ENCODE measurements around the gene ABCA1. TPM values are rescaled to one million over a fixed set of nuclear protein-coding genes. Genes with fewer than 3 reads are reported as not detected.
"Not testable (repeated sequence)": the region's sequence is repeated elsewhere in the genome, so short reads cannot be mapped to it uniquely, and the experiment has no call there.

Gene ABCA1
- total RNA-seq, 1 experiment from 2014 or later, result 0.76 TPM

DNA sequence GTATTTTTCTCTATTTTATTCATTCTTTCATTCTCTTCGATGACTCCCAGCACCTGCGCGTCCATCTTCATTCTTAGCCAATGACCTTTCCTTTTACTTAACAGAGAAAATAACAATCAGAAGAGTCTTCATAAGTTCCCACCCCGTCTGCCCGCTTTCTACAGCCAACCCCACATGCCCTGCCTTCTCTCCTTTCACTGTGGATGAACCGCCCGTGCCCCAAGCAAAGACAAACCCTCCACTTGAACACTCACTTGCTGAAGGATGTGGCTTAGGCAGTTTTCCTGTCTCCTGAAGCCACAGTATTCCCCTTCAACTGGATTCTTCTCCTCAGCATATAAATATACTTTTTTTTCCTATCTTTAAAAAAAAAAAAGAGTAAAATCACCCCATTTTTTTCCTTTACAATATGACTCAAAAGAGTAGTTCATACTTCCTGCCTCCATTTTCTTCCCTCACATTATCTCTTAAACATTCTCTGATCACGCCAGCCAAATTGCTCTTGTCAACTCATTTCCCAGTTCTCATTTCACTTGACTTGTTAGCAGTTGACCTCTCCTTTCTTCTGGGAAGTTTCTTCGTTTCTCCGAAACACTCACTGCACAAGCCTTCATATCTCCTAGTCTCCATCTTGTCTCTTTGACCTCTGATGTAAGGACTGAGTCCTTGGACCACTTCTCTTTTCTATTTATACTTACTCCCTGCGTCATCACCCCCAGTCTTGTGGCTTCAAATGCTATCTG lies 153.0 kb downstream of the ABCA1 start:
- no peak for DNase-seq
- CTCF ChIA-PET, result no interaction called here
- intact Hi-C loops (cut with micrococcal nuclease; ENCODE audit: unreplicated experiment), result no loop called here
- no peak overlapping the region for H3K4me3 Mint-ChIP-seq (ENCODE audit: low read depth, unreplicated experiment)
- no peaks in the 10 kb centered on the region for H3K36me3 Mint-ChIP-seq (ENCODE audit: insufficient read depth, unreplicated experiment)
- no TSS peak for BruUV-seq (replicated peaks)
- no peaks in the 10 kb centered on the region for H3K4me1 Mint-ChIP-seq (ENCODE audit: low read depth, unreplicated experiment)
- peaks cover 10% of the 10 kb centered on the region for H3K27me3 Mint-ChIP-seq (ENCODE audit: unreplicated experiment)
- TF ChIP-seq, protein P1, sequence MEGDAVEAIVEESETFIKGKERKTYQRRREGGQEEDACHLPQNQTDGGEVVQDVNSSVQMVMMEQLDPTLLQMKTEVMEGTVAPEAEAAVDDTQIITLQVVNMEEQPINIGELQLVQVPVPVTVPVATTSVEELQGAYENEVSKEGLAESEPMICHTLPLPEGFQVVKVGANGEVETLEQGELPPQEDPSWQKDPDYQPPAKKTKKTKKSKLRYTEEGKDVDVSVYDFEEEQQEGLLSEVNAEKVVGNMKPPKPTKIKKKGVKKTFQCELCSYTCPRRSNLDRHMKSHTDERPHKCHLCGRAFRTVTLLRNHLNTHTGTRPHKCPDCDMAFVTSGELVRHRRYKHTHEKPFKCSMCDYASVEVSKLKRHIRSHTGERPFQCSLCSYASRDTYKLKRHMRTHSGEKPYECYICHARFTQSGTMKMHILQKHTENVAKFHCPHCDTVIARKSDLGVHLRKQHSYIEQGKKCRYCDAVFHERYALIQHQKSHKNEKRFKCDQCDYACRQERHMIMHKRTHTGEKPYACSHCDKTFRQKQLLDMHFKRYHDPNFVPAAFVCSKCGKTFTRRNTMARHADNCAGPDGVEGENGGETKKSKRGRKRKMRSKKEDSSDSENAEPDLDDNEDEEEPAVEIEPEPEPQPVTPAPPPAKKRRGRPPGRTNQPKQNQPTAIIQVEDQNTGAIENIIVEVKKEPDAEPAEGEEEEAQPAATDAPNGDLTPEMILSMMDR (IDR thresholded peaks at IDR 0.05; ENCODE audit: unreplicated experiment), result no peak
- no peaks in the 10 kb centered on the region for H3K9me3 Mint-ChIP-seq (ENCODE audit: low read depth, unreplicated experiment)
- H3K27ac Mint-ChIP-seq (ENCODE audit: unreplicated experiment), result no peak overlapping the region

DNA sequence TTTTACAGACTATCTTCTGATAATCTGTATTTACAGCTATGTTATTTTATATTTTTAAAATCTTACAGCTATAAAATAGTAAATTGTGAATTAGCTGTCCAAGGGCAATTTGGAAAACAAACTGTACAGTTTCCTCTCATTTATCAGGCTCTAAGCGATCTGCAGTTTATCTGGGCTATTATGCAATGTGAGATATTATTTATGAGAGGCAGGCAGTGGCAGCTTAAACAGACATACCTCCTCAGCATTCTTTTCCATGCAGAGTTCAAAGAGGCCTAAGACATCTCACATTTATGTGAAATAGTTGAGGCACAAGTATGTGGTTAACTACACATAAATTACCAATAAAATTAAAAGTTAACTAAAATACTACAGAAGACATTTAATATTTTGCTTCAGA lies 153.8 kb downstream of the ABCA1 start:
- Mint-ChIP-seq H3K4me1 (ENCODE audit: low read depth, unreplicated experiment) (no peaks in the 10 kb centered on the region), H3K9me3 (ENCODE audit: low read depth, unreplicated experiment) (no peaks in the 10 kb centered on the region), H3K27ac (ENCODE audit: unreplicated experiment) (no peak overlapping the region), H3K27me3 (ENCODE audit: unreplicated experiment) (peaks cover 10% of the 10 kb centered on the region), H3K4me3 (ENCODE audit: low read depth, unreplicated experiment) (no peak overlapping the region), H3K36me3 (ENCODE audit: insufficient read depth, unreplicated experiment) (no peaks in the 10 kb centered on the region)
- CTCF ChIA-PET, result no interaction called here
- DNase-seq, result no peak
- BruUV-seq (replicated peaks), result no TSS peak
- TF ChIP-seq, protein P1 (IDR thresholded peaks at IDR 0.05; ENCODE audit: unreplicated experiment), result no peak
- intact Hi-C loops (cut with micrococcal nuclease; ENCODE audit: unreplicated experiment), result no loop called here

DNA sequence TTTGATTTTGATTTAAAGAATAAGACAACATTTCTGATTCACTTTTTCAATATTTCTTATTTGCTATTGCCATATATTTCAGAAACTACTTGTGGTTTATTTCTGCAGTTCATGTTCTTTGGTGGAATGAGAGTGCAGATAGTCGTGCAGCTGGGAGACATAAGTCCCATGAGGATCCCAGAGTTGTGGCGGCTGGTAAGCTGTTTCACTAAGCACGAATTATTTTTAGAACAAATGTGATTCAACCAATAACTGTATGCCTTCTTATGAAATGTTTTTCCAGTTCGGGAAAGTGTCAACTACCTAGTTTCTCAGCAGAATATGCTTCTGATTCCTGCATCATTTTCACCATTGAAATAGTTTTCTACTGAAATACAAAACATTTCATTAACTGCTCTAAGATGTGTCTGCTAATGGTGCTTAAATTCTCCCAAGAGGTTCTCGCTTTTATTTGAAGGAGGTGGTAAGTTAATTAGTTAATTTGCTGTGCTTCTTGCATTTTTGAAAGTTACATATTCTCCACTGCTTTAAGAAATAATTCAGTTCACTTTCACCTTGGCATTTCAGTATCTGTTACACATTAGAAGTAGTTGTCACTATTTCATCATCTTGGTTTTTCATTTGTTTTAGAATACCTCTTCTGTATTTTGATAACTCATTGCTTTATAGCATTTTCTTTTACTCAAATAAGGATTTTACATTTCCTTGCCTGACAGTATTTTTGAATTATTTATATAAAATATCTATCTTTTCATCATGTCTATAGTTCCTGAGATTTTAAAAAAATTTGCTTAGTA lies 155.0 kb downstream of the ABCA1 start:
- peaks cover 7% of the 10 kb centered on the region for H3K27me3 Mint-ChIP-seq (ENCODE audit: unreplicated experiment)
- no peak for DNase-seq
- no peaks in the 10 kb centered on the region for H3K9me3 Mint-ChIP-seq (ENCODE audit: low read depth, unreplicated experiment)
- no peaks in the 10 kb centered on the region for H3K4me1 Mint-ChIP-seq (ENCODE audit: low read depth, unreplicated experiment)
- TF ChIP-seq, protein P1 (IDR thresholded peaks at IDR 0.05; ENCODE audit: unreplicated experiment), result no peak
- no peak overlapping the region for H3K27ac Mint-ChIP-seq (ENCODE audit: unreplicated experiment)
- no peaks in the 10 kb centered on the region for H3K36me3 Mint-ChIP-seq (ENCODE audit: insufficient read depth, unreplicated experiment)
- CTCF ChIA-PET, result no interaction called here
- no peak overlapping the region for H3K4me3 Mint-ChIP-seq (ENCODE audit: low read depth, unreplicated experiment)
- no TSS peak for BruUV-seq (replicated peaks)
- intact Hi-C loops (cut with micrococcal nuclease; ENCODE audit: unreplicated experiment), result no loop called here

DNA sequence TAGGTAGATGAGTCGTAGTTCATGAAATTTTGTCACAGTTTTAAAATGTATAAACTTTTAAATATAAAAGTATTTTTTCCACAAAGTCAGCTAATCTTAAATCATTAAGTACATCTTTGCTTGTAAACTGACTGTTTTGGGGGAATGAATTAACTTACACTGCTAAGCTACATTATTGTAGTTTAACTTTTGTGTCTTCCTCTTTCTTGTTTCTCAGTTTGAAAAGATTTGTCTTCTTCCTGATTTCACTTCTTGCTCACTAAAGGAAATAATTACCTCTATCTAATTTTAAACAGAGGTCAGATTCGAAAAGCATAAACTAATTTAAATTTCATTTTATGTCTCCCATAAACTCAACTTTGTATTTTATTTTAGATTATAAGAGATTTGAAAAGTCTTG lies 158.3 kb downstream of the ABCA1 start:
- TF ChIP-seq, protein P1 (IDR thresholded peaks at IDR 0.05; ENCODE audit: unreplicated experiment), result no peak
- intact Hi-C loops (cut with micrococcal nuclease; ENCODE audit: unreplicated experiment), result no loop called here
- no TSS peak for BruUV-seq (replicated peaks)
- Mint-ChIP-seq H3K36me3 (ENCODE audit: insufficient read depth, unreplicated experiment) (no peaks in the 10 kb centered on the region), H3K4me3 (ENCODE audit: low read depth, unreplicated experiment) (no peak overlapping the region), H3K27ac (ENCODE audit: unreplicated experiment) (no peak overlapping the region), H3K4me1 (ENCODE audit: low read depth, unreplicated experiment) (no peaks in the 10 kb centered on the region), H3K27me3 (ENCODE audit: unreplicated experiment) (no peaks in the 10 kb centered on the region), H3K9me3 (ENCODE audit: low read depth, unreplicated experiment) (no peaks in the 10 kb centered on the region)
- DNase-seq, result no peak
- CTCF ChIA-PET, result interaction anchor here (0.7 kb wide), 1 partner anchor 141 kb away, joined by 6 read pairs; no protein-coding TSS in a partner anchor

DNA sequence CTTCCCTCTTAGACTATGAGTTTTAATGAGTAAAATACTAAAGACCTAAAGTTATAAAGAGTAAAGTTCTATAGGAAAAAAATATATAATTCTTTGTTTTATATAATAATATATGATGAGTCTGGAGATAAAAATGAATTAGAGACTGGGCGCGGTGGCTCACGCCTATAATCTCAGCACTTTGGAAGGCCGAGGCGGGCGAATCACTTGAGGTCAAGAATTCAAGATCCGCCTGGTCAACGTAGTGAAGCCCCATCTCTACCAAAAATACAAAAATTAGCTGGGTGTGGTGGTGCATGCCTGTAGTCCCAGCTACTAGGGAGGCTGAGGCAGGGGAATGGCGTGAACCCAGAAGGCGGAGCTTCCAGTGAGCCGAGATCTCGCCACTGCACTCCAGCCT lies 158.9 kb downstream of the ABCA1 start:
- CTCF ChIA-PET, result interaction anchor here (0.7 kb wide), 1 partner anchor 142 kb away, joined by 6 read pairs; no protein-coding TSS in a partner anchor
- DNase-seq; H3K9me3 Mint-ChIP-seq (ENCODE audit: low read depth, unreplicated experiment); H3K27ac Mint-ChIP-seq (ENCODE audit: unreplicated experiment); H3K27me3 Mint-ChIP-seq (ENCODE audit: unreplicated experiment); intact Hi-C loops (cut with micrococcal nuclease; ENCODE audit: unreplicated experiment); BruUV-seq (replicated peaks); H3K4me3 Mint-ChIP-seq (ENCODE audit: low read depth, unreplicated experiment); H3K4me1 Mint-ChIP-seq (ENCODE audit: low read depth, unreplicated experiment); H3K36me3 Mint-ChIP-seq (ENCODE audit: insufficient read depth, unreplicated experiment): not testable (repeated sequence)

All from Calu3 (cell line).